ENCODE results near the gene PRPF6. TPM values are rescaled to one million over a fixed set of nuclear protein-coding genes. Genes with fewer than 3 reads are reported as not detected.

PRPF6 gene
- total RNA-seq, 4 donors from 2014 or later: 28.5 to 73.0 (median 69.6) TPM

DNA sequence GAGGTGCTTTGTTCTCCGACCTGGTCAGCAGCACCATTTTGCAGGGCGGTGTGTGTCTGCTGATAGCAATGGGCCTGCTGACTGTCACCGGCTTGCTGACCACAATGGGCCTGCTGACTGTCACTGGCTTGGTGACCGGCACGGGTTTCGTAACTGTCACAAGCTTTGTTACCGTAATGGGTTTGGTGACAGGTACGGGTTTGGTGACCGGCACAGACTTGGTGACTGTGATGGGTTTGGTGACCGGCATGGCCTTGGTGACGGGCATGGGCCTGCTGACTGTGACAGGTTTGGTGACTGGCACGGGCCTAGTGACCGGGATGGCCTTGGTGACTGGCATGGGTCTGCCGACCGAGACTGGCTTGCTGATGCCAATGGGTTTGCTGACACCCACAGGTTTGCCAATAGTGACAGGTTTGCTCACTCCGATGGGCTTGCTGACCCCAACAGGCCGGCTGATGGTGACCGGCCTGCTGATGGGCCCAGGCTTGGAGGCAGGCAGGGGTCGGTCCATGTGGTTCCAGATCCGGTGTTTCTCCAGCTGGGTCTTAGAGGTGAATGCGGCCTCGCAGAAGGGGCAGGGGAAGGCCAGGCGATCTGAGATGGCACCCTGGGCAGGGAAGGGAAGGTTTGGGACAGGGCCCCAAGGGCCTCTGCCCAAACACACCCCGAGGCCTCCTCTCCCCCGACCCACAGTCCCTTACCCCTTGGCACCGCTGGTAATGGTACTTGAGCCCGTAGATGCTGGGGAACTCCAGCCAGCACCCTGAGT lies 14.6 kb upstream of the PRPF6 start:
- Histone ChIP-seq H3K36me3 (no peaks in the 10 kb centered on the region), H3K27me3 (no peaks in the 10 kb centered on the region), H3K4me1 (peaks cover 0 to 18% of the 10 kb centered on the region in 2 donors), H3K4me3 (no peak overlapping the region), H3K27ac (no peak overlapping the region), H3K9me3 (no peaks in the 10 kb centered on the region)
- TF ChIP-seq, protein P1, sequence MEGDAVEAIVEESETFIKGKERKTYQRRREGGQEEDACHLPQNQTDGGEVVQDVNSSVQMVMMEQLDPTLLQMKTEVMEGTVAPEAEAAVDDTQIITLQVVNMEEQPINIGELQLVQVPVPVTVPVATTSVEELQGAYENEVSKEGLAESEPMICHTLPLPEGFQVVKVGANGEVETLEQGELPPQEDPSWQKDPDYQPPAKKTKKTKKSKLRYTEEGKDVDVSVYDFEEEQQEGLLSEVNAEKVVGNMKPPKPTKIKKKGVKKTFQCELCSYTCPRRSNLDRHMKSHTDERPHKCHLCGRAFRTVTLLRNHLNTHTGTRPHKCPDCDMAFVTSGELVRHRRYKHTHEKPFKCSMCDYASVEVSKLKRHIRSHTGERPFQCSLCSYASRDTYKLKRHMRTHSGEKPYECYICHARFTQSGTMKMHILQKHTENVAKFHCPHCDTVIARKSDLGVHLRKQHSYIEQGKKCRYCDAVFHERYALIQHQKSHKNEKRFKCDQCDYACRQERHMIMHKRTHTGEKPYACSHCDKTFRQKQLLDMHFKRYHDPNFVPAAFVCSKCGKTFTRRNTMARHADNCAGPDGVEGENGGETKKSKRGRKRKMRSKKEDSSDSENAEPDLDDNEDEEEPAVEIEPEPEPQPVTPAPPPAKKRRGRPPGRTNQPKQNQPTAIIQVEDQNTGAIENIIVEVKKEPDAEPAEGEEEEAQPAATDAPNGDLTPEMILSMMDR (IDR thresholded peaks at IDR 0.05): no peak
- TF ChIP-seq POLR2A (IDR thresholded peaks at IDR 0.05): no peak
- intact Hi-C loops (cut with DNase I; ENCODE audit: low total_unique reads): no loop called here
- peak in 1 of 2 donors; percentile 12 for DNase-seq

- Histone ChIP-seq H3K4me1 (peaks cover 0 to 18% of the 10 kb centered on the region in 2 donors), H3K27me3 (no peaks in the 10 kb centered on the region), H3K9me3 (no peaks in the 10 kb centered on the region), H3K36me3 (no peaks in the 10 kb centered on the region), H3K4me3 (no peak overlapping the region), H3K27ac (no peak overlapping the region)
- intact Hi-C loops (cut with DNase I; ENCODE audit: low total_unique reads): no loop called here
- peak; percentile 14 to 16 for DNase-seq
- no peak for TF ChIP-seq POLR2A (IDR thresholded peaks at IDR 0.05)
- TF ChIP-seq, protein P1 (IDR thresholded peaks at IDR 0.05): no peak
These were observed 14.0 kb upstream of the PRPF6 start for GRCh38 chr20:63966944-63967322.

GRCh38 chr20:63967330-63968135 lies 13.4 kb upstream of the PRPF6 start:
- TF ChIP-seq POLR2A (IDR thresholded peaks at IDR 0.05): no peak
- TF ChIP-seq, protein P1 (IDR thresholded peaks at IDR 0.05): no peak
- Histone ChIP-seq H3K9me3 (no peaks in the 10 kb centered on the region), H3K27ac (no peak overlapping the region), H3K4me1 (peaks cover 0 to 18% of the 10 kb centered on the region in 2 donors), H3K36me3 (no peaks in the 10 kb centered on the region), H3K27me3 (no peaks in the 10 kb centered on the region), H3K4me3 (no peak overlapping the region)
- DNase-seq: peak in 1 of 2 donors; percentile 16
- intact Hi-C loops (cut with DNase I; ENCODE audit: low total_unique reads): no loop called here

DNA sequence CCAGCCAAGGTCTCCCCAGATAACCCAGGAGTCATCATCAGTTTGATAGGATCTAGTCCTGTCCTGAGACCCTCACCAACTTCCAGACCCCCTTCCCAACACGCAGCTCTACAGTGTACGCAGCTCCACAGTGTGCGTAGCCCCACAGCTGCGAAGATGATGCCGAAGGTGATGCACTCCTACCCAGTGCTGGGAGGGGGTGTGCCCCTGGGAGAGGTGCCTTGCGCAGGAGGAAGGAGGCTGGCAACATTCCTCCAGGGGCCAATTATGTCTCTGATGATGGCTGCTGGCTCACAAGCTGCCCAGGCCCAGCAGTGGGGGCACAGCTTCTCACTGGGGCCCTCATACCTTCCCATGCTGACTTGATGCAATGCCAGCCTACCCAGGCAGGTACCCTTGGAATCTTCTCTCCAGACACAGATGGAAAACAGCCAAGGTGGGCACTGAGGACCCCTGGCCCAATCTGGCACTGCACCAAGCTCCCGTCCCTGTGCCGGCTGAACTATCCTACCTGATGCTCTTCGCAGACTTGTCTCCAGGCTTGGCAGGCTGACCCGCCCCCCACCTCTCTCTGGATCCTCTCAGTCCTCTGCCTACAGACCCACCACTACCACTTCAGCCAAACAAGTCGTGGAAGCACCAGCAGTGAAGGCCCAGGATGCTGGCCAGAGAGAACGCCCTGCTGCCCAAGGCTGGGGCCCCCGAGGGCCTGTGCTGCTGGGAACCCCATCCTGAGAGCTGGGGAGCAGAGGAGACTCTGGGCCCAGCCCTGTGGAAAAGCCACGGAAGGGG lies 12.6 kb upstream of the PRPF6 start:
- Histone ChIP-seq H3K4me3 (peak overlapping the region; percentile 46 to 73), H3K27me3 (no peaks in the 10 kb centered on the region), H3K4me1 (peaks cover 0 to 18% of the 10 kb centered on the region in 2 donors), H3K27ac (peak overlapping the region; percentile 73 to 80), H3K9me3 (no peaks in the 10 kb centered on the region), H3K36me3 (no peaks in the 10 kb centered on the region)
- intact Hi-C loops (cut with DNase I; ENCODE audit: low total_unique reads): no loop called here
- TF ChIP-seq, protein P1 (IDR thresholded peaks at IDR 0.05): no peak
- no peak for TF ChIP-seq POLR2A (IDR thresholded peaks at IDR 0.05)
- peak; percentile 20 to 25 for DNase-seq
